Esophagus squamous epithelium (tissue), 5 donors: ENCODE data around the gene DVL1. TPM values are rescaled to one million over a fixed set of nuclear protein-coding genes. Genes with fewer than 3 reads are reported as not detected.
A peak's percentile ranks its signal among the peaks of the same experiment; 100 is the strongest.

Experiments used
- DNase-seq: peaks from one replicate; lab custom pipeline; 2025; lab: John Stamatoyannopoulos, UW
- H3K27ac ChIP-seq, 4 donors: fragments of 200-600 bp; sonication (generic); one replicate each; pipeline ENCODE4 v1.5.1; 2016 to 2019; ENCODE audit warnings: mild to moderate bottlenecking in 1 of 4
- H3K27me3 ChIP-seq, 4 donors: fragments of 200-600 bp; sonication (generic); 1 replicate in 3 of 4; 2 replicates in 1 of 4; pipeline versions ENCODE4 v1.5.1 to v1.6.0; 2017 to 2021; ENCODE audit warnings: antibody characterized with exemption in 1 of 4
- H3K36me3 ChIP-seq, 3 donors: fragments of 200-600 bp; sonication (generic); one replicate each; pipeline ENCODE4 v1.5.1; 2016 to 2019
- H3K4me1 ChIP-seq, 3 donors: fragments of 200-600 bp; sonication (generic); one replicate each; pipeline ENCODE4 v1.5.1; 2017 to 2019
- H3K4me3 ChIP-seq, 4 donors: fragments of 200-600 bp; sonication (generic); 1 replicate in 3 of 4; 2 replicates in 1 of 4; pipeline ENCODE4 v1.5.1; 2016 to 2019; ENCODE audit warnings: mild to moderate bottlenecking in 2 of 4, moderate library complexity in 1 of 4
- H3K9me3 ChIP-seq, 3 donors: fragments of 200-600 bp; sonication (generic); one replicate each; pipeline ENCODE4 v1.5.1; 2016 to 2019
- POLR2A ChIP-seq, 4 donors: fragments of 450-650 bp; IDR thresholded peaks; one replicate each; pipeline ENCODE4 v1.6.1; 2017; ENCODE audit warnings: antibody characterized with exemption in 4 of 4, mild to moderate bottlenecking in 4 of 4, moderate library complexity in 3 of 4
- WGBS, 2 donors: methylation state at CpG; one replicate each; pipeline ENCODE4 v1.1.5; 2018; 5-methylcytosine and 5-hydroxymethylcytosine counted together
- intact Hi-C: fragments of 100-400 bp; cut with DNase I; formaldehyde crosslinking; loops from one replicate; pipeline ENCODE4 v1.15.0; 2022
- total RNA-seq, 4 donors: library from RNA; depleted of rRNA; stranded (reverse); fragments of >200 nt; gene quantifications; one replicate each; pipeline ENCODE4 v1.1.0, GENCODE V29; 2016
- TF ChIP-seq, protein P1 (sequence below), 6 experiments: fragments of 450-650 bp in 4 of 6; fragments of 200-600 bp in 2 of 6; sonication (generic) in 2 of 6; IDR thresholded peaks; one replicate each; pipeline ENCODE4 v1.5.1; 2016 to 2019; ENCODE audit warnings: antibody characterized with exemption in 6 of 6, mild to moderate bottlenecking in 4 of 6, moderate library complexity in 4 of 6
- donor health status: DM: yes; HTN: yes; CAD: no.

DVL1 gene
- total RNA-seq, 4 donors from 2014 or later, result 63.5 to 111 (median 88.0) TPM

DNA sequence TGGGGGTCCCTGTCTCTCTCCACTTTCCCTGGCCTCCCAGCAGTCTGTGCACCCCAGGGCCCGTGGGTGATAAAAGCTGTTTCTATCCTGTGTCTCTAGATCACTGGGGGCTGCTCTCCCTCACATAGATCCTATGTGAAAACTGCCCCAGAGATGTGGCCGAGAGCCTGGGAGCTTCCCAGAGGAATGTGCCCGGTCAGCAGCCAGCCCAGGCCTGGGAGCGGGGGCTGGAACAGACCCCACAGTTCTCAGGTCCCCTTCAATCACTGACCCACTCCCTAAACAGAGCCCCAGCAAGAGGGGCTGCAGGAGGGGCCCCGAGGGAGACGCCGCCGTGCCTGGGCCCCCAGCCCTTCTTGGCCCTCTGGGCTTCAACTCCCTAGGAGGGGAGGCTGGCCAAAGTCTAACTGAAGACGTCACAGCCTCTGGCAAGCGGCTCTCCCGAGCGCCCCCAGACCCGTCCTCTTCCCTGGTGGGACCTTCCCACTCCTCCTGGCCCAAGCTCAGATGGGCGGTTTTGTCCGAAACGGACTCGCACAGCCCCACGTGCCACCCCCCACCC lies 8.7 kb upstream of the DVL1 start:
- intact Hi-C loops, result no loop called here

DNA sequence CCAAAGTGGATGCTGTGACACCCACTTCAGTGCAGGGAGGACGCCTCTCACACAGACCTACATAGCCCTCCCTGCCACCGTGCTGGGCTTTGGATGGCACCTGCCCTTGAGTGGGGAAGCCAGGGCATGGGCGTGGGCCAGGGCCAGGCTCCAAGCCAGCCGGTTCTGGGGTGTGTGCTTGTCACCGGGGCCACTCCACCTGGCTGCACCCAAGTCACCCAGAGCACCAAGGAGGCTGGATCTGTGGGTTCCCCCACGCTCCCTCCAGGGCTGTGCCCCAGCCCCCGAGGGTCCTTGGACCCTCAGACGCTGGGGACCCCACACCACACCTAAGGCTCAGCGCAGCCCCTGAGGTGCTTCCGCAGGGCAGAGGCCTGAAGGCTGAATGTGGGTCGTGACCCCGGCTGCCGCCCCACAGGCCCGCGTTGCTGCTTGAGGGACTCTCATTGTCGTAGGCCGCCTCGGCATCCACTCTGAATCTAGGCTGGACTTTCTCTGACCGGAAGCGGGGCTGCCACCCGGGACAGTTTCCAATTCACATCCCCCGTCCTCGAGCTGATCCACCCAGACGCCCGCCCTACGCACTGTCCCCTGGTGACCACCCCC lies 7.7 kb upstream of the DVL1 start:
- H3K4me3 ChIP-seq, result peak overlapping the region in 3 of 4 donors; percentile 43 to 61 (median 50)
- TF ChIP-seq POLR2A (IDR thresholded peaks at IDR 0.05), result no peak
- TF ChIP-seq, protein P1, sequence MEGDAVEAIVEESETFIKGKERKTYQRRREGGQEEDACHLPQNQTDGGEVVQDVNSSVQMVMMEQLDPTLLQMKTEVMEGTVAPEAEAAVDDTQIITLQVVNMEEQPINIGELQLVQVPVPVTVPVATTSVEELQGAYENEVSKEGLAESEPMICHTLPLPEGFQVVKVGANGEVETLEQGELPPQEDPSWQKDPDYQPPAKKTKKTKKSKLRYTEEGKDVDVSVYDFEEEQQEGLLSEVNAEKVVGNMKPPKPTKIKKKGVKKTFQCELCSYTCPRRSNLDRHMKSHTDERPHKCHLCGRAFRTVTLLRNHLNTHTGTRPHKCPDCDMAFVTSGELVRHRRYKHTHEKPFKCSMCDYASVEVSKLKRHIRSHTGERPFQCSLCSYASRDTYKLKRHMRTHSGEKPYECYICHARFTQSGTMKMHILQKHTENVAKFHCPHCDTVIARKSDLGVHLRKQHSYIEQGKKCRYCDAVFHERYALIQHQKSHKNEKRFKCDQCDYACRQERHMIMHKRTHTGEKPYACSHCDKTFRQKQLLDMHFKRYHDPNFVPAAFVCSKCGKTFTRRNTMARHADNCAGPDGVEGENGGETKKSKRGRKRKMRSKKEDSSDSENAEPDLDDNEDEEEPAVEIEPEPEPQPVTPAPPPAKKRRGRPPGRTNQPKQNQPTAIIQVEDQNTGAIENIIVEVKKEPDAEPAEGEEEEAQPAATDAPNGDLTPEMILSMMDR (IDR thresholded peaks at IDR 0.05), result no peak
- H3K27ac ChIP-seq, result peak overlapping the region; percentile 65 to 92 (median 85)
- peaks cover 0 to 97% (median 12%) of the 10 kb centered on the region in 4 donors for H3K27me3 ChIP-seq
- no peaks in the 10 kb centered on the region for H3K9me3 ChIP-seq
- intact Hi-C loops, result no loop called here
- no peak for DNase-seq
- peaks cover 49 to 100% (median 56%) of the 10 kb centered on the region in 3 donors for H3K4me1 ChIP-seq
- peaks cover 0 to 19% (median 0%) of the 10 kb centered on the region in 3 donors for H3K36me3 ChIP-seq
- 27 to 49% methylated on average over 7 to 14 of the region's 26 CpGs for WGBS, 2 donors

More for the DNA sequence above, 8.7 kb upstream of the DVL1 start:
- peak overlapping the region; percentile 16 to 61 (median 46) for H3K4me3 ChIP-seq
- DNase-seq, result no peak
- TF ChIP-seq POLR2A (IDR thresholded peaks at IDR 0.05), result no peak
- TF ChIP-seq, protein P1 (IDR thresholded peaks at IDR 0.05), result no peak
- no peaks in the 10 kb centered on the region for H3K9me3 ChIP-seq
- peaks cover 47 to 94% (median 51%) of the 10 kb centered on the region in 3 donors for H3K4me1 ChIP-seq
- H3K27ac ChIP-seq, result peak overlapping the region; percentile 65 to 92 (median 85)
- 6 to 20% methylated on average over 8 to 12 of the region's 18 CpGs for WGBS, 2 donors
- H3K36me3 ChIP-seq, result peaks cover 0 to 10% (median 0%) of the 10 kb centered on the region in 3 donors
- H3K27me3 ChIP-seq, result peaks cover 0 to 87% (median 12%) of the 10 kb centered on the region in 4 donors

DNA sequence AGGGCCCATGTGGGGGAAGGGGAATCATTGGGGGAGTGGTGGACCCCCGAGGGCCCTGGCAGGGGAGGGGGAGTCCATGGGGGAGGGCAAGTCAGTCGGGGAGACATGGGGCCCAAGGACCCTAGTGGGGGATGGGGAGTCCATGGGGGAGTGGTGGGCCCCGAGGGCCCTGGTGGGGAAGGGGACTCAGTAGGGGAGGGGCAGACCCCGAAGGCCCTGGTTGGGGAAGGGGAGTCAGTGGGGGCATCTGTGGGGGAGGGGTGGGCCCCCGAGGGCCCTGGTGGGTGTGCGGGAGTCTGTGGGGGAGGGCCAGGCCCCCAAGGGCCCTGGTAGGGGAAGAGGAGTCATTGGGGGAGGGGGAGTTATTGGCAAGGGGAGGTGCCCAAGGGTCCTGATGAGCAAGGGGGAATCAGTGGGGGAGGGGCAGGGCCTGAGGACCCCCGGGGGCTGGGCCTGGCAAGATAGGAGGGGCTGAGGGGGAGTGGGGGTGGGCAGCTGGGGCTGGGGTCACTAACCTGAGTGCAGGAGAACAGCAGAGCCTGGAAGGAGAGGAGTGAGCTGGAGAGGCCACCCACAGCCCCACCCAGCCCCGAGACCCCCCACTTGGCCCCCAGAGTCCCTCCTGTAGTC lies 7.1 kb upstream of the DVL1 start:
- 31% methylated on average over 5 of the region's 8 CpGs; no CpG with 5 or more reads in 1 of the 2 donors for WGBS, 2 donors
- no peak for TF ChIP-seq POLR2A (IDR thresholded peaks at IDR 0.05)
- DNase-seq, result no peak
- H3K4me1 ChIP-seq, result peaks cover 55 to 100% (median 56%) of the 10 kb centered on the region in 3 donors
- intact Hi-C loops, result no loop called here
- H3K27ac ChIP-seq, result peak overlapping the region; percentile 65 to 92 (median 85)
- peaks cover 0 to 23% (median 0%) of the 10 kb centered on the region in 3 donors for H3K36me3 ChIP-seq
- peaks cover 0 to 93% (median 12%) of the 10 kb centered on the region in 4 donors for H3K27me3 ChIP-seq
- no peaks in the 10 kb centered on the region for H3K9me3 ChIP-seq
- H3K4me3 ChIP-seq, result peak overlapping the region in 3 of 4 donors; percentile 43 to 61 (median 50)

DNA sequence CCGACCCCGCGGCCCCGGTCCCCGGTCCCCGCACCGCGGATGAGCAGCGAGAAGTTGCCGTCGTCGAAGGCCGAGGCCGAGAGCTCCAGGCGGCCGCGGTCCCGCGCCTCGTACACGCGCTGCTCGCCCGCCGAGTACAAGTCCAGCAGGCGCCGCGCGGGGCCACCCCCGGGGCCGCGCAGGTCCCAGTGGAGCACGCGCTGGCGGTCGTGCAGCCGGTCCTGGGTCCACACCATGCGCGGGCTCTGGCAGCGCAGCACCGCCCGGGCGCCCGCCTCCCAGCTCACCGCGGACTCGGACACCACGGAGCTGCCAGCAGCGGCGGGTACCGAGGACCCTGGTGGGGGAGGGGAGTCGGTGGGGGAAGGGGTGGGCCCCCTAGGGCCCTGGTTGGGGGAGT lies 6.2 kb upstream of the DVL1 start:
- H3K4me1 ChIP-seq, result peaks cover 53 to 93% (median 57%) of the 10 kb centered on the region in 3 donors
- H3K27me3 ChIP-seq, result peaks cover 0 to 85% (median 12%) of the 10 kb centered on the region in 4 donors
- peak overlapping the region in 3 of 4 donors; percentile 82 to 92 (median 88) for H3K27ac ChIP-seq
- TF ChIP-seq, protein P1 (IDR thresholded peaks at IDR 0.05), result no peak
- TF ChIP-seq POLR2A (IDR thresholded peaks at IDR 0.05), result no peak
- DNase-seq, result no peak
- peaks cover 0 to 23% (median 0%) of the 10 kb centered on the region in 3 donors for H3K36me3 ChIP-seq
- intact Hi-C loops, result no loop called here
- no CpG with 5 or more reads among the region's 52 CpGs for WGBS, 2 donors
- peak overlapping the region in 2 of 4 donors; percentile 50 to 61 for H3K4me3 ChIP-seq
- no peaks in the 10 kb centered on the region for H3K9me3 ChIP-seq

DNA sequence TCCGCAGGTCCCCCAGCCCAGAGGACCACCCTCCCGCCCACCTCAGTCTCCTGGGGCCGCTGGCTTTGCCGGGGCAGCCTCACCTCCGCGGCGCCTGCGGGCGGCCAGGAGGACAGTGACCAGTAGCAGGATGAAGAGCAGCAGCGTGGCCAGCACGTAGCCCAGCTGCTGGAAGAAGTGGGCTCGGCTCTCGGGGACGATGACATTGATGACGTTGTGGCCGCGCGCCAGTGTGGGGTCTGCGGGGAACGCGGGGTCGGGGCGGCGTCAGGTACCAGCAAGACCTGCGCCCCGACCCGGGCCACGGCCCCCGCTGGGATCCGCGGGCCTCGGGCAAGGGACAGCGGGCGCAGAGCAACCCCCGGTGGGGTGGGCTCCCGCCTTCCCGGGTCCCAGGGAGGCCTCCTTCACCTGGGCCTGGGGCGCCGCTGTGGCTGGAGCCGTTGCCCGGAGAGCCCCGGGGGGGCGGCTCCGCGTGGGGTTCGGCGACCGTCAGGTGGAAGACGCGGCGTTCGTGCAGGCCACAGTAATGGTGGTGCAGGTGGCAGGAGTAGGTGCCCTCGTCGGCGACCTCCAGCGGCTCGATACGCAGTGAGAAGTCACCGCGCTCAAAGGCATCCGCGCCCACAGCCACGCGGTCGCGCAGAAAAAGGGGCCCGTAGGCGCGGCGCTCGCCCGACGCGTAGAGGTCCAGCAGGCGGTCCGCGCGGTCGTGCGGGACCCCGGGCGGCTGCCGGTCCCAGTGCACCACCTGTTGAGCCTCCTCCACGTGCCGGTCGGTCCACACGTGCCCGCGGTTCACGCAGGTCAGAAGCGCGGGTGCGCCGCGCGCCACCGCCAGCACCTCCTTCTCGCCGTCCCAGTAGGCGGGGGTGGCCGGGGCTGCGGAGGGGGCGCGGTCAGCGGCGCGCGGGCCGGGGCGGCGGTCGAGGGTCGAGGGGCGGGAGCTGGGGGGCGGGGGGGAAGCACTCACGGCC lies 5.3 kb upstream of the DVL1 start:
- no peaks in the 10 kb centered on the region for H3K9me3 ChIP-seq
- H3K4me3 ChIP-seq, result peak overlapping the region in 2 of 4 donors; percentile 50 to 61
- intact Hi-C loops, result no loop called here
- no peak for DNase-seq
- H3K36me3 ChIP-seq, result peaks cover 0 to 23% (median 0%) of the 10 kb centered on the region in 3 donors
- 33% methylated on average over 9 of the region's 116 CpGs; no CpG with 5 or more reads in 1 of the 2 donors for WGBS, 2 donors
- peaks cover 0 to 77% (median 12%) of the 10 kb centered on the region in 4 donors for H3K27me3 ChIP-seq
- H3K27ac ChIP-seq, result peak overlapping the region in 2 of 4 donors; percentile 88 to 92
- H3K4me1 ChIP-seq, result peaks cover 46 to 84% (median 57%) of the 10 kb centered on the region in 3 donors
- TF ChIP-seq POLR2A (IDR thresholded peaks at IDR 0.05), result no peak
- TF ChIP-seq, protein P1 (IDR thresholded peaks at IDR 0.05), result no peak
